Measurements from ENCODE around the gene CFAP126.

GRCh38 chr1:161373442-161373841, 5.8 kb upstream of the CFAP126 start:
- TF ChIP-seq POLR2AphosphoS5 (IDR thresholded peaks at IDR 0.05; ENCODE audit: low read depth, low read length) (no peak), POLR2A (IDR thresholded peaks at IDR 0.05; ENCODE audit: low read depth, low read length) (no peak), TAF1 (IDR thresholded peaks at IDR 0.05; ENCODE audit: borderline replicate concordance, low read depth, low read length) (no peak)

Measured in GM12892 (cell line).